Loucy (cell line): Measurements from ENCODE around the gene SAAL1.

Experiments used
- CTCF ChIP-seq: fragments of 200-600 bp; sonication (generic); conservative IDR thresholded peaks from 2 replicates; pipeline ENCODE4 v1.5.1; 2014; ENCODE audit warnings: mild to moderate bottlenecking, antibody characterized with exemption, low read length
- EZH2phosphoT487 ChIP-seq: fragments of 200-600 bp; IDR thresholded peaks from 2 replicates; pipeline ENCODE4 v1.6.1; 2018; ENCODE audit warnings: antibody characterized with exemption, mild to moderate bottlenecking, moderate library complexity, borderline replicate concordance

GRCh38 chr11:18063125-18063524 is 42.8 kb downstream of the SAAL1 start:
- TF ChIP-seq CTCF (no peak), EZH2phosphoT487 (no peak)
